Measurements from ENCODE around the gene IMMP2L. TPM values are rescaled to one million over a fixed set of nuclear protein-coding genes. Genes with fewer than 3 reads are reported as not detected.
"Not testable (repeated sequence)": the region's sequence is repeated elsewhere in the genome, so short reads cannot be mapped to it uniquely, and the experiment has no call there.

The IMMP2L gene
- total RNA-seq, 1 donor from 2014 or later, result 59.6 TPM

GRCh38 chr7:111074748-111075146, 487.5 kb downstream of the IMMP2L start:
- no peak for DNase-seq (ENCODE audit: low spot score in 2 of 2, unreplicated experiment in 2 of 2)
- Mint-ChIP-seq H3K9me3 (no peaks in the 10 kb centered on the region), H3K4me1 (peaks cover 16% of the 10 kb centered on the region), H3K27me3 (ENCODE audit: low read depth) (no peaks in the 10 kb centered on the region), H3K36me3 (no peaks in the 10 kb centered on the region), H3K4me3 (no peak overlapping the region), H3K27ac (no peak overlapping the region)
- TF ChIP-seq, protein P1, sequence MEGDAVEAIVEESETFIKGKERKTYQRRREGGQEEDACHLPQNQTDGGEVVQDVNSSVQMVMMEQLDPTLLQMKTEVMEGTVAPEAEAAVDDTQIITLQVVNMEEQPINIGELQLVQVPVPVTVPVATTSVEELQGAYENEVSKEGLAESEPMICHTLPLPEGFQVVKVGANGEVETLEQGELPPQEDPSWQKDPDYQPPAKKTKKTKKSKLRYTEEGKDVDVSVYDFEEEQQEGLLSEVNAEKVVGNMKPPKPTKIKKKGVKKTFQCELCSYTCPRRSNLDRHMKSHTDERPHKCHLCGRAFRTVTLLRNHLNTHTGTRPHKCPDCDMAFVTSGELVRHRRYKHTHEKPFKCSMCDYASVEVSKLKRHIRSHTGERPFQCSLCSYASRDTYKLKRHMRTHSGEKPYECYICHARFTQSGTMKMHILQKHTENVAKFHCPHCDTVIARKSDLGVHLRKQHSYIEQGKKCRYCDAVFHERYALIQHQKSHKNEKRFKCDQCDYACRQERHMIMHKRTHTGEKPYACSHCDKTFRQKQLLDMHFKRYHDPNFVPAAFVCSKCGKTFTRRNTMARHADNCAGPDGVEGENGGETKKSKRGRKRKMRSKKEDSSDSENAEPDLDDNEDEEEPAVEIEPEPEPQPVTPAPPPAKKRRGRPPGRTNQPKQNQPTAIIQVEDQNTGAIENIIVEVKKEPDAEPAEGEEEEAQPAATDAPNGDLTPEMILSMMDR (IDR thresholded peaks at IDR 0.05; ENCODE audit: unreplicated experiment), result no peak

GRCh38 chr7:111074071-111074747, 488.1 kb downstream of the IMMP2L start:
- Mint-ChIP-seq H3K4me1 (peaks cover 20% of the 10 kb centered on the region), H3K9me3 (no peaks in the 10 kb centered on the region), H3K36me3 (no peaks in the 10 kb centered on the region), H3K27ac (no peak overlapping the region), H3K4me3 (no peak overlapping the region), H3K27me3 (ENCODE audit: low read depth) (no peaks in the 10 kb centered on the region)
- DNase-seq (ENCODE audit: low spot score in 2 of 2, unreplicated experiment in 2 of 2), result no peak
- TF ChIP-seq, protein P1 (IDR thresholded peaks at IDR 0.05; ENCODE audit: unreplicated experiment), result no peak

DNA sequence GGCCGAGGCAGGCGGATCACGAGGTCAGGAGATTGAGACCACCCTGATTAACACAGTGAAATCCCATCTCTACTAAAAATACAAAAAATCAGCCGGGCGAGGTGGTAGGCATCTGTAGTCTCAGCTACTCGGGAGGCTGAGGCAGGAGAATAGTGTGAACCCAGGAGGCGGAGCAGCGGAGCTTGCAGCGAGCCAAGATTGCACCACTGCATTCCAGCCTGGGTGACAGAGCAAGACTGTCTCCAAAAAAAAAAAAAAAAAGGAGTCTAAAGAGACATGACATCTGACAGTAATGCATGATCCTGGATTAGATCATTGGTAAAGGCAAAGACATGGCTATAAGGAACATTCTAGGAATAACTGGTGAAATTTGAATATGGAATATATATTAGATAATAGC, 489.6 kb downstream of the IMMP2L start:
- H3K9me3 Mint-ChIP-seq; H3K36me3 Mint-ChIP-seq; DNase-seq (ENCODE audit: low spot score in 2 of 2, unreplicated experiment in 2 of 2); H3K27ac Mint-ChIP-seq; H3K27me3 Mint-ChIP-seq (ENCODE audit: low read depth); H3K4me3 Mint-ChIP-seq: not testable (repeated sequence)
- H3K4me1 Mint-ChIP-seq, result peaks cover 30% of the 10 kb centered on the region

DNA sequence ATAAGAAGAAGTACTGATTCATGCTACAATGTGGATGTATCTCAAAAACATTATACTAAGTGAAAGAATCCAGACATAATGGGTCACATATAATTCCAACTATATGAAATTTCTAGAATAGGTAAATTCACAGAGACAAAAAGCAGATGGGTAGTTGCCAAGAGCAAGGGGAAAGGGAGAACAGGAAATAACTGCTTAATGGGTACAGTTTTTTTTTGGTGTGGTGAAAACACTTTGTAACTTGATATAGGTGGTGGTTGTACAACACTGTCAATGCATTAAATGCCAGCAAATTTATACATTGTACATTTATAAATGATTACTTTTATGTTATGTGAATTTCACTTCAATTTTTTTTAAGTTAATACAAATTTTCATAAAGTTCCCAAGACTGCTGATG, 490.7 kb downstream of the IMMP2L start:
- no peak for DNase-seq (ENCODE audit: low spot score in 2 of 2, unreplicated experiment in 2 of 2)
- Mint-ChIP-seq H3K9me3 (peaks cover 5% of the 10 kb centered on the region), H3K36me3 (peaks cover 2% of the 10 kb centered on the region), H3K4me1 (peaks cover 30% of the 10 kb centered on the region), H3K27ac (no peak overlapping the region), H3K27me3 (ENCODE audit: low read depth) (no peaks in the 10 kb centered on the region), H3K4me3 (no peak overlapping the region)
- TF ChIP-seq, protein P1 (IDR thresholded peaks at IDR 0.05; ENCODE audit: unreplicated experiment), result no peak

- no peak for DNase-seq (ENCODE audit: low spot score in 2 of 2, unreplicated experiment in 2 of 2)
- Mint-ChIP-seq H3K9me3 (peaks cover 23% of the 10 kb centered on the region), H3K4me3 (no peak overlapping the region), H3K36me3 (peaks cover 19% of the 10 kb centered on the region), H3K27ac (no peak overlapping the region), H3K4me1 (peaks cover 24% of the 10 kb centered on the region), H3K27me3 (ENCODE audit: low read depth) (no peaks in the 10 kb centered on the region)
- TF ChIP-seq, protein P1 (IDR thresholded peaks at IDR 0.05; ENCODE audit: unreplicated experiment), result no peak
Measured at GRCh38 chr7:111068618-111069017, 493.7 kb downstream of the IMMP2L start.

GRCh38 chr7:111067682-111068081, 494.6 kb downstream of the IMMP2L start:
- H3K36me3 Mint-ChIP-seq, result peaks cover 23% of the 10 kb centered on the region
- H3K9me3 Mint-ChIP-seq, result peaks cover 27% of the 10 kb centered on the region
- TF ChIP-seq, protein P1 (IDR thresholded peaks at IDR 0.05; ENCODE audit: unreplicated experiment), result no peak
- no peak for DNase-seq (ENCODE audit: low spot score in 2 of 2, unreplicated experiment in 2 of 2)
- H3K27ac Mint-ChIP-seq, result no peak overlapping the region
- H3K4me1 Mint-ChIP-seq, result peaks cover 24% of the 10 kb centered on the region
- H3K27me3 Mint-ChIP-seq (ENCODE audit: low read depth), result no peaks in the 10 kb centered on the region
- H3K4me3 Mint-ChIP-seq, result no peak overlapping the region

Measured in mesothelial cell of epicardium (in vitro differentiated cells).